ENCODE results near the gene SLC8A1. TPM values are rescaled to one million over a fixed set of nuclear protein-coding genes. Genes with fewer than 3 reads are reported as not detected.

The SLC8A1 gene
- total and polyA plus RNA-seq, 2 donors (not counting 1 experiment from before 2014, with no cell fraction given) = 0.07 to 0.20 TPM

- POLR2A ChIA-PET = no interaction called here
- H3K27ac ChIP-seq (ENCODE audit: low read length in 2 of 2) = no peak overlapping the region
Observed at GRCh38 chr2:40210968-40211353, 240.9 kb downstream of the SLC8A1 start.

GRCh38 chr2:40210344-40210967 lies 241.4 kb downstream of the SLC8A1 start:
- Histone ChIP-seq H3K9ac (ENCODE audit: low read length) (no peak overlapping the region), H3K4me3 (ENCODE audit: control extremely low read depth in 1 of 5, extremely low read depth in 1 of 5, insufficient read depth in 1 of 5, low read depth in 2 of 5, low read length in 4 of 5) (no peak overlapping the region), H3K4me1 (ENCODE audit: control insufficient read depth in 2 of 2, insufficient read depth in 2 of 2, low read length in 2 of 2) (no peaks in the 10 kb centered on the region), H3K36me3 (replicated peaks in 1 of 2; ENCODE audit: control extremely low read depth in 1 of 2, control insufficient read depth in 1 of 2, extremely low read depth in 1 of 2, insufficient read depth in 2 of 2, low read length in 1 of 2) (no peaks in the 10 kb centered on the region), H3K27me3 (replicated peaks in 1 of 4; ENCODE audit: control extremely low read depth in 1 of 4, control insufficient read depth in 3 of 4, insufficient read depth in 4 of 4, low read length in 3 of 4) (no peaks in the 10 kb centered on the region), H4K20me1 (ENCODE audit: control insufficient read depth, insufficient read depth, low read length, poor library complexity, severe bottlenecking) (no peaks in the 10 kb centered on the region), H3K9me3 (ENCODE audit: control extremely low read depth in 1 of 3, control insufficient read depth in 2 of 3, insufficient read depth in 1 of 3, low read length in 2 of 3) (no peaks in the 10 kb centered on the region), H3K79me2 (ENCODE audit: control insufficient read depth, insufficient read depth, low read length) (no peaks in the 10 kb centered on the region), H3K27ac (ENCODE audit: low read length in 2 of 2) (no peak overlapping the region), H2AFZ (ENCODE audit: insufficient read depth, low read depth, low read length, poor library complexity, severe bottlenecking) (no peak overlapping the region), H3K4me2 (replicated peaks; ENCODE audit: low read depth, low read length, poor library complexity, severe bottlenecking) (no peak overlapping the region)
- no peaks in the 10 kb centered on the region for H3K9me3 Mint-ChIP-seq (ENCODE audit: insufficient read depth)
- intact Hi-C loops (cut with micrococcal nuclease) = no loop called here
- H3K27me3 Mint-ChIP-seq = no peaks in the 10 kb centered on the region
- POLR2A ChIA-PET = no interaction called here
- WGBS (ENCODE audit: insufficient coverage) = 50% methylated on average over 1 of the region's 1 CpG
- TF ChIP-seq CTCF (IDR thresholded peaks at IDR 0.05) (no peak), EZH2 (IDR thresholded peaks at IDR 0.05; ENCODE audit: borderline replicate concordance, insufficient read depth, low read depth, low read length, poor library complexity, severe bottlenecking) (no peak)
- H3K4me3 Mint-ChIP-seq = no peak overlapping the region
- peaks cover 5% of the 10 kb centered on the region for H3K4me1 Mint-ChIP-seq
- ATAC-seq (ENCODE audit: low read depth) = no peak
- DNase-seq = no peak
- CTCF ChIA-PET = no interaction called here
- H3K27ac Mint-ChIP-seq = no peak overlapping the region

More at GRCh38 chr2:40210968-40211353, 240.9 kb downstream of the SLC8A1 start:
- intact Hi-C loops (cut with micrococcal nuclease) = no loop called here
- peaks cover 5% of the 10 kb centered on the region for H3K4me1 Mint-ChIP-seq
- Histone ChIP-seq H3K9ac (ENCODE audit: low read length) (no peak overlapping the region), H3K36me3 (replicated peaks in 1 of 2; ENCODE audit: control extremely low read depth in 1 of 2, control insufficient read depth in 1 of 2, extremely low read depth in 1 of 2, insufficient read depth in 2 of 2, low read length in 1 of 2) (no peaks in the 10 kb centered on the region), H3K4me1 (ENCODE audit: control insufficient read depth in 2 of 2, insufficient read depth in 2 of 2, low read length in 2 of 2) (no peaks in the 10 kb centered on the region), H4K20me1 (ENCODE audit: control insufficient read depth, insufficient read depth, low read length, poor library complexity, severe bottlenecking) (no peaks in the 10 kb centered on the region), H3K4me3 (ENCODE audit: control extremely low read depth in 1 of 5, extremely low read depth in 1 of 5, insufficient read depth in 1 of 5, low read depth in 2 of 5, low read length in 4 of 5) (no peak overlapping the region), H3K4me2 (replicated peaks; ENCODE audit: low read depth, low read length, poor library complexity, severe bottlenecking) (no peak overlapping the region), H3K9me3 (ENCODE audit: control extremely low read depth in 1 of 3, control insufficient read depth in 2 of 3, insufficient read depth in 1 of 3, low read length in 2 of 3) (no peaks in the 10 kb centered on the region), H3K79me2 (ENCODE audit: control insufficient read depth, insufficient read depth, low read length) (no peaks in the 10 kb centered on the region), H3K27me3 (replicated peaks in 1 of 4; ENCODE audit: control extremely low read depth in 1 of 4, control insufficient read depth in 3 of 4, insufficient read depth in 4 of 4, low read length in 3 of 4) (no peaks in the 10 kb centered on the region), H2AFZ (ENCODE audit: insufficient read depth, low read depth, low read length, poor library complexity, severe bottlenecking) (no peak overlapping the region)
- TF ChIP-seq EZH2 (IDR thresholded peaks at IDR 0.05; ENCODE audit: borderline replicate concordance, insufficient read depth, low read depth, low read length, poor library complexity, severe bottlenecking) (no peak), CTCF (IDR thresholded peaks at IDR 0.05) (no peak)
- no peak overlapping the region for H3K27ac Mint-ChIP-seq
- DNase-seq (no peak), ATAC-seq (ENCODE audit: low read depth) (no peak)
- CTCF ChIA-PET = no interaction called here
- no peaks in the 10 kb centered on the region for H3K27me3 Mint-ChIP-seq
- no peak overlapping the region for H3K4me3 Mint-ChIP-seq
- no CpG with 5 or more reads among the region's 1 CpG for WGBS (ENCODE audit: insufficient coverage)
- H3K9me3 Mint-ChIP-seq (ENCODE audit: insufficient read depth) = no peaks in the 10 kb centered on the region

Data from B cell (primary cell).